Measurements from ENCODE around the gene GOLGA8R.
"Not testable (repeated sequence)": the region's sequence is repeated elsewhere in the genome, so short reads cannot be mapped to it uniquely, and the experiment has no call there.

GOLGA8R gene

DNA sequence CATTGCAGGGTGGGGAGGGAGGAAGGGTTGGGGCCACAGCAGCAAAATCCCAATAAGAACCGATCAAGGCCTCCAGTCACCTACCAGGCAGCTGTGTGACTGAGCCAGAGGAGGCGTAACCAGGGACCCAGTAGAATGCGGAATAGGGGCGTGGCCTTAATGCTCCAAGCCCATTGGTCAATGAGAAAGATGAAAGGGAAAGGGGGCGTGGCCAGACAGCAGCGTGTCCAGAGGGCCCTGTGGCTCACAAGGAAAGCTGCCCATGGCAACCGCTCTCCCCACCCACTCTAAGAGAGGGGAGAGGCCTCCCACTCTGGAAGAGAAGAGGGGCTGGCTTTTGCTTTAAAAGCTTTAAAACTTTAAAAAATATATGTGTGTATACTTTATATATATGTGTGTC is at the start of gene GOLGA8R:
TSS of gene GOLGA8R (minus strand) at position 101 of the 400 bp plus-strand sequence. CDS start at position 3, 98 bp downstream.
- not testable (repeated sequence) for H3K4me1 Mint-ChIP-seq (ENCODE audit: low read depth); H3K27me3 Mint-ChIP-seq (ENCODE audit: low read depth); H3K9me3 Mint-ChIP-seq; H3K27ac Mint-ChIP-seq; H3K4me3 Mint-ChIP-seq; H3K36me3 Mint-ChIP-seq (ENCODE audit: low read depth)

DNA sequence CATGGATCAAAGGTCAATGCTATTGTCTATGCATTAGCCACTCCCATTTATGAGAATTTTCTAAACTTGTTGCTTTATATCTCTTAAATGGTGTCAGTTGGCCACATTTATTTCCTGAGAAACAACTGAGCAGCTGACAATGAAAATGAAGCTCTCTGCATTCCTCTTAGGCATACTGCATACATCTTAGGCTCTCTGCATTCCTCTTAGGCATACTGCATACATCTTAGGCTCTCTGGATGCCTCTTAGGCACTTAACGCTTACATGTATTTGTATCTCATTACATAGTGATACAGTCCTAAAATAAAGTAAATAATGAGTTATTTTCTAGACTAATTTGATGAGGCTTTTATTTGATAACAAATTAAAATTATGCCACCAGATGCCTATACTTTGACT is 49.8 kb upstream of the GOLGA8R start:
- H3K4me1 Mint-ChIP-seq (ENCODE audit: low read depth); H3K4me3 Mint-ChIP-seq; H3K9me3 Mint-ChIP-seq; H3K36me3 Mint-ChIP-seq (ENCODE audit: low read depth); H3K27me3 Mint-ChIP-seq (ENCODE audit: low read depth); H3K27ac Mint-ChIP-seq: not testable (repeated sequence)

- H3K4me3 Mint-ChIP-seq; H3K27ac Mint-ChIP-seq; H3K36me3 Mint-ChIP-seq (ENCODE audit: low read depth); H3K27me3 Mint-ChIP-seq (ENCODE audit: low read depth); H3K4me1 Mint-ChIP-seq (ENCODE audit: low read depth); H3K9me3 Mint-ChIP-seq: not testable (repeated sequence)
Measured at GRCh38 chr15:30462176-30462575, 48.1 kb upstream of the GOLGA8R start.

DNA sequence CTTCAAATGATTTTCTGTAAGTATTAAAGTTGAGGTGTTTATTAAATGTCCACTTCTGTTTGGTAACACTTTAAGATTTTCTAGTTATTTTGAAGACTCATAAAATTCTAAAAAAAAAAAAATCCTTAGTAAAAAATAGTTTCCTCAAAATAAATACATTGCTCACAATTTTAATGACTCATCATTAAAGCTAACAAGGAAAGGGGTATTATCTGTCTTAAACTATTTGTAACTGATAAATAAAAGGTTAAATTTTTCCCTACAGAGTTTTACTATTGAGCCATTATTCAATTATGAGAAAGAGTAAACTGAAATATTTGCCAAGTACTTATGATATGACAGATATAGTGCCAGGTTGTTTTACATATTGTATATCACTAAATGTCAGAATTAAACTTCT is 38.6 kb upstream of the GOLGA8R start:
- H3K27me3 Mint-ChIP-seq (ENCODE audit: low read depth); H3K4me3 Mint-ChIP-seq; H3K36me3 Mint-ChIP-seq (ENCODE audit: low read depth); H3K9me3 Mint-ChIP-seq; H3K4me1 Mint-ChIP-seq (ENCODE audit: low read depth); H3K27ac Mint-ChIP-seq: not testable (repeated sequence)

GRCh38 chr15:30438348-30438747 is 24.3 kb upstream of the GOLGA8R start:
- not testable (repeated sequence) for H3K9me3 Mint-ChIP-seq; H3K27ac Mint-ChIP-seq; H3K4me3 Mint-ChIP-seq; H3K36me3 Mint-ChIP-seq (ENCODE audit: low read depth); H3K27me3 Mint-ChIP-seq (ENCODE audit: low read depth); H3K4me1 Mint-ChIP-seq (ENCODE audit: low read depth)

DNA sequence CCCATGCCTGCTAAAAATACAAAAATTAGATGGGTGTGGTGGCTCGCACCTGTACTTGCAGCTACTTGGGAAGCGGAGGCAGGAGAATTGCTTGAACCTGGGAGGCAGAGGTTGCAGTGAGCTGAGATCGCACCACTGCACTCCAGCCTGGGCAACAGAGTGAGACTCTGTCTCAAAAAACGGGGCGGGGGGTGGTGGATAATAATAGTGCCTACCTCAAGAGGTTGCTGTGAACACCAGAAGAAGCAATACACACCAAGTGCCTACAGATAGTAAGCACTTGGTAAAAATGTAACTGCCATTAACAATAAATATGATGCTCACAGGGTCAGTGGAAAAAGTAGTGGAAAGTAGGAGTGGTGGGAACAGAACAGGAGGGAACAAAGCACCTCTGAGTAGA is 21.8 kb upstream of the GOLGA8R start:
- H3K27me3 Mint-ChIP-seq (ENCODE audit: low read depth); H3K9me3 Mint-ChIP-seq; H3K4me3 Mint-ChIP-seq; H3K4me1 Mint-ChIP-seq (ENCODE audit: low read depth); H3K27ac Mint-ChIP-seq; H3K36me3 Mint-ChIP-seq (ENCODE audit: low read depth): not testable (repeated sequence)

- not testable (repeated sequence) for H3K9me3 Mint-ChIP-seq; H3K27me3 Mint-ChIP-seq (ENCODE audit: low read depth); H3K4me3 Mint-ChIP-seq; H3K36me3 Mint-ChIP-seq (ENCODE audit: low read depth); H3K4me1 Mint-ChIP-seq (ENCODE audit: low read depth); H3K27ac Mint-ChIP-seq
Measured at GRCh38 chr15:30420723-30421122, 6.7 kb upstream of the GOLGA8R start.

- not testable (repeated sequence) for H3K9me3 Mint-ChIP-seq; H3K4me1 Mint-ChIP-seq (ENCODE audit: low read depth); H3K27me3 Mint-ChIP-seq (ENCODE audit: low read depth); H3K36me3 Mint-ChIP-seq (ENCODE audit: low read depth); H3K4me3 Mint-ChIP-seq; H3K27ac Mint-ChIP-seq
Measured at GRCh38 chr15:30407636-30408035, 6.4 kb downstream of the GOLGA8R start.

DNA sequence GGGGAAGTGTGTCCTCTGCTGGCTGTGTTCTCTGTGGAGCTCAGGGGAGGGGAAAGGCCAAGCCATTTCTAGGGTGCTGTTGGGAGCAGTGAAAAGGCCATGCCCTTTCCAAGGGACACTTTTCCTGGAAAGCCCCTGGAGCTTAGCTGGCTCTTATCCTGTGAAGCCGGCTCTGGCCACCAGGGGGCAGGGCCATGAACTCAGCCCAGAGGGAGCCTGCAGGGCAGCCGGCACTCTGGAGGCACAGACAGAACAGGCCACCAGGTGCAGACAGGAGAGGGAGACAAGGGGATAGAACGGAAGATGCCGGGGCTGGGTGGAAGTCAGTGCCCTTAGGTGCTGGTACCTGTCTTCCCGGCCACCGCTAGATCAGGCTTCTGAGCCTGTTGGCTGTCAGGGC is 15.1 kb downstream of the GOLGA8R start:
- not testable (repeated sequence) for H3K27ac Mint-ChIP-seq, H3K4me3 Mint-ChIP-seq, H3K9me3 Mint-ChIP-seq

DNA sequence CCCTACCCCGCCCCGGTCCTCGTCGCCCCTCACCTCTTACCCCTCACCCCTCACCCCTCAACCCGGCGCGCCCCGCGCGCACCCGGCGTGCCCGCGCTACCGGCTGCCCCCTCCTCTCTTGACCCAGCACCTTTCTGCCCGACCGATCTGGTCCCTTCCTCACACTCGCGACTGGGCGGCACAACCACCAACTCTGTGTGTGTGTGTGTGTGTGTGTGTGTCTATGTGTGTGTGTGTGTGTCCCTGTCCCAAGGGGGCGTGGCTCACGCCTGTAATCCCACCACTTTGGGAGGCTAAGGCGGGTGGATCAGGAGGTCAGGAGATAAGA is 20.4 kb downstream of the GOLGA8R start:
- not testable (repeated sequence) for H3K4me3 Mint-ChIP-seq; H3K9me3 Mint-ChIP-seq; H3K27me3 Mint-ChIP-seq (ENCODE audit: low read depth); H3K4me1 Mint-ChIP-seq (ENCODE audit: low read depth); H3K36me3 Mint-ChIP-seq (ENCODE audit: low read depth); H3K27ac Mint-ChIP-seq

More for the DNA sequence above, 15.1 kb downstream of the GOLGA8R start:
- H3K4me1 Mint-ChIP-seq (ENCODE audit: low read depth); H3K36me3 Mint-ChIP-seq (ENCODE audit: low read depth); H3K27me3 Mint-ChIP-seq (ENCODE audit: low read depth): not testable (repeated sequence)

- not testable (repeated sequence) for H3K4me3 Mint-ChIP-seq
Measured at GRCh38 chr15:30392766-30393663, 21.0 kb downstream of the GOLGA8R start, which contains the start of gene CHRFAM7A. Gene CHRFAM7A, minus strand, starts transcription at chr15:30393540. Its CDS starts 10,189 bp downstream, at chr15:30383351.

GRCh38 chr15:30386318-30386887 is 27.7 kb downstream of the GOLGA8R start:
- not testable (repeated sequence) for H3K36me3 Mint-ChIP-seq (ENCODE audit: low read depth); H3K4me1 Mint-ChIP-seq (ENCODE audit: low read depth); H3K4me3 Mint-ChIP-seq; H3K27me3 Mint-ChIP-seq (ENCODE audit: low read depth); H3K9me3 Mint-ChIP-seq; H3K27ac Mint-ChIP-seq

More at GRCh38 chr15:30392766-30393663, 21.0 kb downstream of the GOLGA8R start, which contains the start of gene CHRFAM7A:
- not testable (repeated sequence) for H3K9me3 Mint-ChIP-seq; H3K27ac Mint-ChIP-seq; H3K4me1 Mint-ChIP-seq (ENCODE audit: low read depth); H3K36me3 Mint-ChIP-seq (ENCODE audit: low read depth); H3K27me3 Mint-ChIP-seq (ENCODE audit: low read depth)

GRCh38 chr15:30377082-30377413 is 37.0 kb downstream of the GOLGA8R start:
- H3K4me3 Mint-ChIP-seq; H3K9me3 Mint-ChIP-seq; H3K27me3 Mint-ChIP-seq (ENCODE audit: low read depth); H3K4me1 Mint-ChIP-seq (ENCODE audit: low read depth); H3K27ac Mint-ChIP-seq; H3K36me3 Mint-ChIP-seq (ENCODE audit: low read depth): not testable (repeated sequence)

- H3K27ac Mint-ChIP-seq; H3K4me3 Mint-ChIP-seq; H3K27me3 Mint-ChIP-seq (ENCODE audit: low read depth); H3K4me1 Mint-ChIP-seq (ENCODE audit: low read depth); H3K9me3 Mint-ChIP-seq; H3K36me3 Mint-ChIP-seq (ENCODE audit: low read depth): not testable (repeated sequence)
Measured at GRCh38 chr15:30376375-30377081, 37.5 kb downstream of the GOLGA8R start.

DNA sequence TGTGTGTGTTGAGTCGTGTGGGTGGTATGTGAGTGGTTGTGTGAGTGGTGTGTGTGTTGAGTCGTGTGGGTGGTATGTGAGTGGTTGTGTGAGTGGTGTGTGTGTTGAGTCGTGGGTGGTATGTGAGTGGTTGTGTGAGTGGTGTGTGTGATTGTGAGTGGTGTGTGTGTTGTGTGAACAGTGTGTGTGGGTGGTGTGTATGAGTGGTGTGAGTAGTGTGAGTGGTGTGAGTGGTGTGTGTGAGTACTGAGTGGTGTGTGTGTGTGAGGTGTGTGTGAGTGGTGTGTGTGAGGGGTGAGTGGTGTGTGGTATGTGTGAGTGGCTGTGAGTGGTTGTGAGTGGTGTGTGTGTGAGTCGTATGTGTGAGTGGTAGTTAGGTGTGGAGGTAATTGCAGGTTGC is 38.2 kb downstream of the GOLGA8R start:
- not testable (repeated sequence) for H3K9me3 Mint-ChIP-seq; H3K27ac Mint-ChIP-seq; H3K27me3 Mint-ChIP-seq (ENCODE audit: low read depth); H3K4me3 Mint-ChIP-seq; H3K36me3 Mint-ChIP-seq (ENCODE audit: low read depth); H3K4me1 Mint-ChIP-seq (ENCODE audit: low read depth)

All from T-helper 1 cell treated with Interleukin-12 subunit alpha and Interleukin-12 subunit beta and Interleukin-4 antibody, amounts not matched to agents 30 μg/mL and 1 μg/mL, for 36 hours (primary cell).